AML-193 (cell line): ENCODE data around the gene MRPS5.

Source experiments
- DNase-seq, 2 experiments: peaks; one replicate each; lab custom pipeline; 2025; lab: John Stamatoyannopoulos, UW

The MRPS5 gene

DNA sequence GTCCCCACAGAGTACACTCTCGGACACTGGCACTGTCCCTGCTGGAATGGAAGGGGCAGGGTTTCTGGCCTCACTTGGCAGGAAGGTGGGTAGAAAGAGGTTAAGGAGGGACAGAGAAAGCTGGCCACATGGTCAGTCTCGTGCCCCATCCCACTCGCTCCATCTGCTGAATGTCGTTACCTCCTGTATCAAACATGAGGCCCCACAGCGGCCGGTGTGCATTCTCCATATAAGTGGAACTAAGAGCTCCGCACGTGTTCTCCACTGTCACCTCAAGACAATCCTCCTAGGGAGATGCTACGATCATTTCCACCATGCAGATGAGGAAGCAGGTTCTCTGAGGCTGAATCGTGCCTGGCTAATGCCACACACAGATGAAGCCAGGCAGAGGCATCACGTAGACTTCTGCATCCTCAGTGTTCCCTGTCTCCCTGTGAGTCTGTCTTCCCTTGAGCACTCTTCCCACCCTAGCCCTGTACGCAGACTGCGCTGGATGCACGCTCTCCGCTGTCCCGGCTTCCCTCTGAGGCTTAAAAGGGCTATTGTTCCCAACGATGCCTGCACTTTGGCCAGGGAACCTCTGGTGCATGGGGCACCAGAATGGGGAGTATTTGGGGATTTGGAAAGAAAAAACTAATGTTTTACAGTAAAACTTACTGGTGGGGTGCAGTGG, 61.0 kb downstream of the MRPS5 start:
- no peak for DNase-seq

DNA sequence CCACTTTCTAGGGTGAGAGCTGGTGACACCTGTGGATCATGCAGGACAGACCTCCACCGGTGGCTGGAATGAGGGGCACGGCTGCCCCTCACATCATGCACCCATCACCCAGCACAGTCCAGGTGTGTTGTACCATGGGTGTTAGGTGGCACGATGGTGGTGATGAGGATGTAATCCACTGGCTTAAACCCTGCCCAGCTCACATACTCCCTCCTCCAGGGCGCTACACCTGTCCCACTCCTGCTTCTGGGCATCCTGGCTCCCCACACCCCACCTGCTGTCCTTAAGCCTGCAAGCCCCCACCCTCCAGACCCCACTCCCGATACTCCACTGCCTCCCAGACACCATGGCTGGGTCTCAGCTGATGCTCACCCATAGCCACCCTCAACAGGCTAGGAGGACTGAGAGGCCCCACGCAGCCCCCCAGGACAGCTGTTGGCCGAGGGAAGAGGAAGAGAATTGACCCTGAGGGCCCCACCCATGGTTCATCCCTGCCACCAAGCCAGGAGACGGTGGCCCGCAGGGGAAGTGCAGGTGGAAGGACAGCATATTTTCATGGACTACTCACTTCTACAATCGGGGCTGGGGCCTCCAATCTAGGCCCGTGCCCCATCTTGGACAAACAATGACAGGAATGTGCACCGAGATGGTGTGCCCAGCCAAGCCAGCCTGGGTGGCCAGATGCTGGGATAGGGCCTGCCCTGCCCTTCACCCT, 61.8 kb downstream of the MRPS5 start:
- DNase-seq: no peak

DNA sequence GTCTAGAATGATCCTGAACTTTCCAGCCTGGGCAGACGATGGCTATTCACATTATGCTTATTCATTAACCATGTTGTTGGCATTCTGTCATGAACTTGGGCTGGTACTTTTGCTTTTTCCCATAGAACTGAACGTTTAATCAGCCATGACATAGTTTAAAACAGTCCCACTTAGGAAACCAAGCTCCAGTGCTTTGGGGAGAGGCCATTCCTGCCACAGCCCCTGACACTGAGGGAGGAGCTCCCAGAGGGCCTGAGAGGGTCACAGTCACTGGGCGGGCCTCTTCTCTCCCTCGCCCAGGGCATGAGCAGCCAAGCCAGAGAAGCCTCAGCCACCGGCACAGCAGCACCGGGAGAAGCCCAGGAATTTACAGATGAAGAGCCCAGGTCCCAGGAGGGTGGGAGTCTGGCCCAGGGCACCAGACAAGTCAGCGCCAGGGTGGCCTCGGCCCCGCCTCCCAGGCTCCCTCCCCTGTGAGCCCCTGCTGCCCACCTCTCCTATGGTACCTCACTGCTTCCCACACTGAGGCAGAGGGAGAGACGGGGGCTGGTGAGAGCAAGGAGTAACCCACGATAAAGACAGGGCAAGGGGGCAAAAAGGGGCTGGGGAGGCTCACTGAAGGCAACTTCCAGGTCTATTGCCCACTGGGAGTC, 62.5 kb downstream of the MRPS5 start:
- no peak for DNase-seq

DNA sequence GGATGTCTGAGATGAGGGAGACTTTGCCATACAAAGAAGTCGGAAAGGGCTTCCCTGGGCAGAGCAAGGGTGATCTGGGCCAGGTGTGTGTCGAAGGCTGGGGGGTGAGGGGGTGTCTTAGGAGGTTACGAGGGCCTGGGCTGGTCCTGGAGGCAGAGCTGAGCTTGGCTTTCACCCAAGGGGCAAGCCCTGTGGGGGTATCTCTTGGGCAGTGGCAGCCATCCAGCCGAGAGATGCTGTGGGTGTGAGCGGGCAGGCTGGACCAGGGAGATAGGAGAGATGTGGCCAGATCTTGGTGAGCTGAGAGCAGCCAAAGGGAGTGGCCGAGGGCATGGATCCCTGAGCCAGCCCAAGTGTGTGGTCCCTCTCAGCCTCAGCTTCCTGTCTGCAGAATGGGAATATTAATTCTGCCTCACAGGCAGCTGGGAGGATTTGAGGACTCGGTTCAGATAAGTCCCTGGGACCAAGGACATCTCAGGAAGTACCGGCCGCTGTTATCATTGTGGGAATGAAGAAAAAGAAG, 63.1 kb downstream of the MRPS5 start:
- no peak for DNase-seq

DNA sequence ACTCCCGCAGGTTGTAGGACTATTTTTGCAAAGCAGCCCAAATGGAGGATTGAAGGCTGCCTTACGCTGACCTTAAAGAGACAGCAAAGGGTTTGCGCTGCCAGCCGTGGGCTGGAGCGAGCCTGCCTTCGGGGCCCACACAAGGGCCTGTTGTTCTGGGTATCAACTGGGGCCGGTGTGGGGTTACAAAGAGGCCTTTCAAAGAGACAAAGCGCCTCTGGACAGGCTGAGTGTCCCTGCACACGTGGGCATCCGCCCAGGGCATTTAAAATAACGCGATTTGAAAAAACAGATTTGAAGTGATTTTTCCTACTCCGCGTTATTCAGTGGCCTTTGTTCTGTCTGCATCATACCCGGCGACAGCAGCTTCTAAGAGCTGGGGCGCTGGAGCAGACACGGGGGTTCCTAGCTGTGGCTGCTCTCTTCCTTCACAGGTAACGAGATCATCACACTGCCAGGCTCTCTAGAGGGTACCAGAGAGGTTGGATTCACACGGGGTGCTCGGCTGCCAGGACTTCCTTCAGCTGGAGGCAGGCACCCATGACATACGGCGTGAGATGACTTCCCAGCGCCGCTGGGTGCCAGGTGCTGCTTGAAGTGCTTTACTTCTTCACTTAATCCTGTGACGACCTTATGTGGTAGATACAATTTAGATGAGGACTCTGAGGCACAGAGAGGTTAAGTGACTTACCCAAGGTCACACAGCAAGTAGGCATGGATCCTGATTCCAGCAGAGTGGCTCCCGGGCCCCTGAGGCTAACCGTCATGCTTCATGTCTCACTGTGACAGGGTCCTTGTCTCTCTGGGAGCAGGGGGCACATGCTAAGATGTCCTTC, 63.9 kb downstream of the MRPS5 start:
- no peak for DNase-seq

DNA sequence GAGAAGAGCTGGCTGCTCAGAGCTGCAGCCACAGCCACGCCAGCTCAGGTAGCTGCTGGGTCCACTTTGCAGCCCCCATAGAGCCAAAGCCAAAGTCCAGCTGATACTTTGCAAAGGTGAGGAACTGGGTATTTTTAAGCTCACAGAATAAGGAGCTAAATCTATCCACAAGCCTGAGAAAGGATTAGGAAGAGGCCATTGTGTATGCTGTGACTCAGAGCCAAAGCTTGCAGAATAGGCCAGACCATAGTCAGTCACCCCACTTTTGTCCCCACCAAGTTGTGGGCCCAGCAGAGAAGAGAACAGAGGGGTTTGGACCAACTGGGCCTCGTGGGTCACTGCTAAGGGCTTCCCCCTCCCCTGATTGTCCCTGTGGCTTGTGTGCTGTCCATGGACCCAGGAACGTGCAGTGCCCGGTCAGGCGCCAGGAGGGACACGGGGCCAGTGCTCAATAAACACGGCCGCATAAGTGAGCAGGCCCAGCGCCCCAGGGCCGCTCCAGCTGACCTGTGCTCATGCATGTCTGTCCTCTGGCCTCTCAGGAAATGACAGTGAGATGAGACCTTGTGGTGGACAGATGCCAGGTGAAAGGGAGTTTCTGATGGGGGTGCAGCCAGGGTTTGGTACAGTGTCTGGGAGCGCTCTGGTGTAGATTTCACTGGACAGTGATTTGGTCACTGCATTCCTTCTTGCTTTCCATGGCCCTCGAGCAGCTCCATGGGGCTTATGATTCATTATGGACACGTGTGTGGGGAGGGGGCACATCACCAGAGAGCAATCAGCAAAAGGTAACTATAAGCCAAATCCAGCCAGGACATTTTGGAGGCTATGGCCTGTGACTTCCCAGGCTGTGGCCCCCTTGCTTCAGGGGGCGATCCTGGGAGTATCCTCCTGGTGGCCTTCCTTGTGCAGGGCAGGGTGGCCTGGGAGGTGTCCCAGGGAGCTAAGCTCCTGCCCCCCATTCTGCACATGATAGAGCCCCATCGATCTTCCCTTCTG, 64.8 kb downstream of the MRPS5 start:
- DNase-seq: no peak

DNA sequence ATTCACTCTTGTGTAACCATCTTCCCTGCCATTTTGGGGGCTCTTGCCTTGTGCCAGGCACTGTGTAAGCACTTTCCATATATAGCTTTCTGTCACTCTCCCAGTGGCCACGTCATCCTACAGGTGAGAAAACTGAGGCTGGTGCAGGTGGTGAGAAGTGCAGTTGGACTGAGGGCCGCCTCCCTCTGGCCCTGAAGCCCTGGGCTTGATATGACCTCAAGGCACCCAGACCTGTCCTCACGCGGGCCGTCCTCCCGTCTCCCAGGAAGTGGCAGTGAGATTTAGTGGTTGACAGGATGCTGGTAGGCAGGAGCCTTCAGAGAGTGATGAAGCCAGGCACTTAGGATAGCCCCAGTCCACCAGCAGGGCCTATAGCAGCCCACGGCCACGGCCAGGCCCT, 65.6 kb downstream of the MRPS5 start:
- DNase-seq: no peak

DNA sequence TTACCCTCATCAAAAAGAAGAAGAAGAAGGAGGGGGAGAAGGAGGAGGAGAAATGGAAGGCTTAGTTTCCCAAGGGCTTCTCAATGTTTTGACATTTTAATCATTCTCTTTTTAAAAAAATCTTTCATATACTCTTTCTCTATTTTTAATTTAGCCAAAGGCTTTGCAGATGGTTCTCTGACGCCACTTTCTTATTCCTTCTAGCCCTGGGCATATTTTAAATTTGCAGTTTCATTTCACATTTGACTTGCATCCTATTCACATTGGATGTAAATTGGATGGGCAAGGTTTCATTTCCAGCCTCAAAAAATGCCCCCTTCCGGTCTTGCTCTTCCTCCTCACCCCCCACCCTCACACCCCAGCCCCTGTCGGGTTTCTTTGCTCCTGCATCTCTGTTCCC, 66.3 kb downstream of the MRPS5 start:
- no peak for DNase-seq

DNA sequence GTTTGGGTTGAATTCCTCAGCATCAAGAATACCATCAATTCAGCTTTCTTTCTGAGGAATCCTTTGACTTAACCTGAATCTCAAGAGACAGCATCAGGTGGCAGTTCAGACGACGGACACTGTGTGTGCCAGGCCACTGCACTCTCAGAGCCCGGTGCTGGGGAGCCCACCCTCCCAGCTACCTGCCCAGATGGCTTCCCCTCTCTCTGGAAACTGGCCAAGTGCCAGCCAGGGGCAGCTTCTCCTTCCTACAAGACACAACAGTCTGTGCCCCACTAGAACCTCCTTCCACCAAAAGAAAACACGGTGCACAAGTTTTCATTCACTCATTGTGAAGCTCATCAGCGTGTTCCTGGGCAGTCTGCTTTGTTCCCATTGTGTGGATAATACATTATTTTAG, 67.6 kb downstream of the MRPS5 start:
- DNase-seq: no peak

DNA sequence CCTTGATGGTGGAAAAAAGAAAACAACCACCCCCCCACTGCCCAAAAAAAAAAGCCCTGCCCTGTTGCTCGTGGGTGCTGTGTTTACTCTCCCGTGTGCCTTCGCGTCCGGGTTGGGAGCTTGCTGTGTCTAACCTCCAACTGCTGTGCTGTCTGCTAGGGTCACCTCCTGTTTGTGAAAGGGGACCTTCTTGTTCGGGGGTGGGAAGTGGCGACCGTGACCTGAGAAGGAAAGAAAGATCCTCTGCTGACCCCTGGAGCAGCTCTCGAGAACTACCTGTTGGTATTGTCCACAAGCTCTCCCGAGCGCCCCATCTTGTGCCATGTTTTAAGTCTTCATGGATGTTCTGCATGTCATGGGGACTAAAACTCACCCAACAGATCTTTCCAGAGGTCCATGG, 68.1 kb downstream of the MRPS5 start:
- no peak for DNase-seq

DNA sequence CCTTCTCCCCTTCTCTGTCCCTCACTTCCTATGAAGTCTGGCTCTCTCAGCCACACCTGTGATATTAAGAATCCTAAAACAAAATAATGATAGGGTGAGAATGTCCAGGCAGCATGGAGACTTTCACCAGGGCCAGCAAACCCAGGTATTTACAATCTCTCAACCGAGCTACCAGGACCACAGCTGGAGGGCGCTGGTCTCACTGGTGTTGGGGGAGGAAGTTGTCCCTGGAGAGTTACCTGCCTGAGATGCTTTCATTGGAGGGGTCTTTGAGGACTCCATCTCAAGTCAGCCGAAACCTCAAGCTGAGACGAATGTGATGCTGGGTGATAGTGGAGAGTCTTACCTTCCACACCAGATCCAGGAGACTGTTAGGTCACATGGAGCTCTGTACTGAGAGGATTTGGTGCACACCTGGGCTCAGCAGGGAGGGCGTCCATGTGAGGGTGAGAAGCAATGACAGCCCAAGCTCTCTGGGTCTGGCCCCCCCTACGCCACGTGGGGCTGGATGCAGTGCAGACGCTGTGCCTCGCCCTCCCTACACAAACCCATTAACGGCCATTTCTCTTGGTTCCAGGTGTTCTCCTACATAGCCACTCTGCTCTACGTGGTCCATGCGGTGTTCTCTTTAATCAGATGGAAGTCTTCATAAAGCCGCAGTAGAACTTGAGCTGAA, 68.7 kb downstream of the MRPS5 start:
- DNase-seq: no peak

DNA sequence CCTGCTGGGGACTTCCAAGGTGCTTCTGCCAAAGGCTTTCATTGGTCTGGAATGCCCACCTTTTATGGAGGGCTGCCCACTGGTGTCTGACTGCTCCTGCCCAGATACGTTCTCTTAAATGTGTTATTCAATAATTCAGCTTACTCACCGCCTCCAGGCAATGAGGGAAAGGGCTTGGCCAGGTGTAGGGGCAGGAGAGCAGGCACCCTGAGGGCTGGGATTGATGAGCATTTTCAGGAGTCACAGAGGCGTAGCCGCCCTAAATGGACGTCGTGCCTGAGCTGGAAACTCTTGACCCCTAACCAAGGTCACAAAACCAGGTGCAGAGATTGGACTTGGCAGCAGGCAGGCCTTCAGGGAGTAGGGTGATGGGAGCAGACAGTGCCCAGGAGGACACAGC, 69.3 kb downstream of the MRPS5 start:
- DNase-seq: no peak

DNA sequence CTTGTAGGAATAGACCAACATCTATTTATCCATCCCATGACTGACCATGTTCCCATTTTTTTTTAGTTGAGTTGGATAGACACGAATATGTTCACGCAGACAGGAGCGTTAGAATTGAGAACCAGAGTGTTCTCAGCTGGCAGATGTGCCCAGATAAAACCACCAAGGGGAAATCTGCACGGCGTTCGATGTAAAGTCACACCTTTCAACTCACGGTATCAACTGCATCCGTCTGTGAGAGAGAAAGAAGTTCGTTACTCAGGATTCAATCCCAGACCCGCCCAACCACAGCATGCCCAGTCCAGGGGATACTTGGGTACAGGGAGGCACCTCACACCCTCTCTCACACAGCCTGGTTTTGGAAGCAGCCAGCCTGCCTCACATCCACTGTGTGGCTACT, 70.0 kb downstream of the MRPS5 start:
- DNase-seq: no peak

DNA sequence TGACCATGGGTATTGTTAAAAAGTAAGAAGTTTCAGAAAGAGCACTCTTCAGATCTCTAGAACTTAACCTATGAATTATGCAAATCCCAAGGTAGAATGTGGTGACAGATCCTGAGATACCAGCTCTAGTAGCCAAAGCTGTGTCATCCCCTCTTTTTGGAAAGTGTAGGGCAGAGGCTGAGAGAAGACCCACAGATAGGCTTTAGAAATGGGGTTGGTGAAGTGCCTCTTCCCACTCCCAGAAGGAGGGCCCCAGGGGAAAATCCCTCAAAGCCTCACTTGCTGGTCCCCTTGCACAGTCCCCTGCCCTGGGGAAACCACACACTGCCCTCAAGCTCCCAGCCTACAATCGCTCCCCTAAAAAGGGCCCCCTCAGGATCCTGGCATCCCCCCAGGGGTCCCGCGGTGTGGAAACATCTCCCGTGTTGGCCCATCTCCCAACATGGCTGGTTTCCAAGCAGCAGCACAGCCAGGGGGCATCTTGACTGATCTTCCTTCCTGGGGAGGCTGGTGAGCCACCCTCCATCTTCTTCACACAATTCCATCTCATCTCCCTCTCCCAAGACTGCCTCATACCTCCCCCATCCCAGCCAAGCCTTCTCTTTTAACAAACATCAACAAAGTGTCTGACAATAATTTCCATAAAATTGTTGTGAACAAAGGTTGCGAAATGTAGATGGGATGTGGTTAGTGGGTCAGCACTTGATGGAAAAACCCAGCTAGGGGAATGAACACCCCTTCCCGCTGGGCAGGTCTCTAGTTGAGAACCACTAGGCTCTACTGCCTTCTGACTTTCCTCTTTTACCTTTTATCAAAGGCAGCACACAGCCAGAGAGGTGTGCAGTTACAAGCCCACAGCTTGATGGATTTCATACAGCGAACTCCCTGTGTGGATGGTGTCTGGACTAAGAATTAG, 71.0 kb downstream of the MRPS5 start:
- no peak for DNase-seq

DNA sequence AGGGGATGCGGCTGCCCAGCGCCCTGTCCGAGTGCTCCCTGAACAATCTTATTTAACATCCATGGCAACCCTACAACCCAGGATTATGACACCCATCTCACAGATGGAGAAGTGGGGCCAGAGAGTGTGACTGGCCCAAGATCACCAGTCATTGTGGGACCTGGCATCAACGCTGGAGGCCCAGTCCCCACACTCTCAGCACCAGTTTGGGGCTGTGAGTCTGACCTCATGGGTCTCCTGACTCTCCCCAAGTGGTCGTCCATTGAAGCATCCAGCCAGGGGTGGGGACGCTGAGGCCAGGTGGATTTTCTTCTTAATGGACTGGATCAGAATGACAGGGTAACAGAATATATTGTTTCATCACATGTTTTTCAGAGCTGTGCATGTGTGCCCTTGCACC, 71.6 kb downstream of the MRPS5 start:
- DNase-seq: no peak

DNA sequence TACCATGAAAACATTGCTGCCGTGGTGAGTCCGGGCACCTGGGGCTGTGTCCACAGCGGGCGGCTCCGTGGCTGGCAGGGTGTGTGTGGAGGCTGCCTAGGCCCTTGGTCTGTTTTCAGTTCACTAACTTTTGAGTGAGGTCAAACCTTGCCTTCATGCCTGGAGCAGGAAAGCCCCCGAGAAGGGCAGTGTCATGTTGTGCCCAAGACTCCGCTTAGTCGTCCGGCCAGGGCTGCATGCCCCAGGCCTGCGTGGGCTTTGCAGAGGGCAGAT, 72.0 kb downstream of the MRPS5 start:
- DNase-seq: no peak

DNA sequence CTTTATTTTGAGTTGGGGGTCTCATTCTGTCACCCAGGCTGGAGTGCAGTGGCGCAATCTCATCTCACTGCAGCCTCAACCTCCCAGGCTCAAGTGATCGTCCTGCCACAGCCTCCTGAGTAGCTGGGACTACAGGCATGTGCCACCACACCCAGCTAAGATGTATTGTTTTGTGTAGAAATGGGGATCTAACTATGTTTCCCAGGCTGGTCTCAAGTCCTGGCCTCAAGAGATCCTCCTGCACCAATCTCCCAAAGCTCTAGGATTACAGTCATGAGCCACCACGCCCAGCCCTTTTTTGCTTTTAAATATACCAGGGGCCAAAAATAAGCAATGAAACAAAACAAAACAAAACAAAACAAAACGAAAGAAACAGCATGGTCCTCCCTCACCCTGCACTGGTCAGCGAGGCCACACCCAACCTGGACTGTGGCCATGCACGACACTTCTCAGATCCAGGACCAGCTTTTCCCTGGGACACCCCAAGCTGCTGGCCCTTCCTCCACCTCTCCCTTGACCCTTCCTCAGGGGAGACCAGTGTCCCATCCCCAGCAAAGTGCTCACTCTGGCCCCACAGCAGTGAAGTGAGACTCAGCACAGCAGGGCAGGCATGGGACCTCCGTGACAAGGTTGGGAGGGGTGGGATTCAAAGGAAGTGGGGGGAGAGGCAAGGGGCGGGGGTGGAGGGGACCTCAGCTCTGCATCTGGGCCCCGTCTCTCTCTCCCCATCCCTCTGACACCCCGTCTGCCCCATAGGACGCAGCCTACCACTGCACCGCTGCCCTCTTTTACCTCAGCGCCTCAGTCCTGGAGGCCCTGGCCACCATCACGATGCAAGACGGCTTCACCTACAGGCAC, 72.6 kb downstream of the MRPS5 start:
- DNase-seq: no peak

DNA sequence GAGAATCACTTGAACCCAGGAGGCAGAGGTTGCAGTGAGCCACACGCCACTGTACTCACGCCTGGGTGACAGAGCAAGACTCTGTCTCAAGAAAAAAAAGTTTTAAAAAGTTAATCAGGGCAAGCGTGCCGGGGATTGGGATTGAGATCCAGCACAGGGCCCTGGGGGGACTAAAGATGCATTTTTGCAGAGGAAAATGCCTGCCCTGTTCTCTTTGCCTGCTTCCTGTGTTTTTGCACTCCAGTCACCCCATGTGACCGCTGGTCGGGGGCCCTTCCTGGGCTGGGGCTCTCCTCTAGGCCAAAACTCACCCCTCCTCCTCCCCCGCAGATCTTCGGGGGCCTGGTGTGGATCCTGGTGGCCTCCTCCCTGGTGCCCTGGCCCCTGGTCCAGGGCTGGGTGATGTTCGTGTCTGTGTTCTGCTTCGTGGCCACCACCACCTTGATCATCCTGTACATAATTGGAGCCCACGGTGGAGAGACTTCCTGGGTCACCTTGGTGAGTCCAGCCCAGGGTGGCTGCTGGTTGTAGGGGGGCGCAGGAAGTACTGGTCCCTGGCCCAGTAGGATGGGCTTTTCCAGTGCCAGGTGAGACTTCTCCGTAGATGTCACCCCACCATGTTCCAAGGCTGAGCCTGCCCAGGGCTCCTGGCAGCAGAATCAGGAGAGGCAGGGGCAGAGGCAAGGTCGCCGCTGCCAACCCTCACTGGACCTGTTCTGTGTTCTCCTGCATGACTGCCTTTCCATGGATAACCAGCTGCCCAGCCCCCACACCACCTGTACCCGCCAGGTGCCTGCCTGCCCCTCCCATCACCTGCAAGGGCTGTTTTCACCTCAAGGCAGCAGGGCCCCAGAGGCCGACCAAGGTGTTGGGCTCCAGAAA, 73.7 kb downstream of the MRPS5 start:
- DNase-seq: no peak
